ENCODE data around the gene INSIG2. TPM values are rescaled to one million over a fixed set of nuclear protein-coding genes. Genes with fewer than 3 reads are reported as not detected.

The INSIG2 gene
- total and polyA plus RNA-seq, 2 of the 4 experiments (the other 2 are of a cell fraction), result 9.1 to 11.7 TPM

- intact Hi-C loops (cut with micrococcal nuclease), result no loop called here
- WGBS, 2 experiments (ENCODE audit: extremely low coverage in 2 of 2, insufficient read length in 1 of 2), result 59% methylated on average over 5 of the region's 7 CpGs; no CpG with 5 or more reads in 1 of the 2 experiments
Measured at GRCh38 chr2:118130385-118130784, 42.1 kb downstream of the INSIG2 start.

More at GRCh38 chr2:118130385-118130784, 42.1 kb downstream of the INSIG2 start:
- H3K4me1 ChIP-seq (ENCODE audit: control insufficient read depth, insufficient read depth, low read length), result no peaks in the 10 kb centered on the region
- in situ Hi-C loops (cut with MboI; ENCODE audit: low sequenced_read_pairs), result no loop called here
- H3K27me3 ChIP-seq (ENCODE audit: control insufficient read depth, insufficient read depth, low read length), result peaks cover 2% of the 10 kb centered on the region; the same call in 1 of the 2 replicates
- no peak overlapping the region for H2AK5ac ChIP-seq (ENCODE audit: low read depth, low read length)
- no peak overlapping the region for H3K14ac ChIP-seq (replicated peaks; ENCODE audit: low read depth, low read length)
- H2AFZ ChIP-seq (replicated peaks; ENCODE audit: low read length, poor library complexity), result peak overlapping the region; percentile 15
- H3K79me1 ChIP-seq (ENCODE audit: low read depth in 1 of 2, low read length in 2 of 2), result no peaks in the 10 kb centered on the region
- no peak overlapping the region for H2BK15ac ChIP-seq (ENCODE audit: low read depth, low read length)
- ChIA-PET POLR2A (ENCODE audit: unreplicated experiment) (no interaction called here), CTCF (no interaction called here)
- H4K91ac ChIP-seq (ENCODE audit: insufficient read depth, low read depth, low read length), result no peak overlapping the region
- H3K4me3 ChIP-seq (ENCODE audit: insufficient read depth, low read depth, low read length), result no peak overlapping the region
- H3K56ac ChIP-seq (ENCODE audit: extremely low read depth, insufficient read depth, low read length), result no peak overlapping the region
- H3K9ac ChIP-seq (ENCODE audit: low read depth, low read length), result no peak overlapping the region
- H2AK9ac ChIP-seq (replicated peaks; ENCODE audit: low read depth, low read length, poor library complexity), result no peak overlapping the region
- no TSS peak for BruUV-seq (replicated peaks)
- H3K27ac ChIP-seq (ENCODE audit: insufficient read depth, low read length), result no peak overlapping the region
- no peak overlapping the region for H4K8ac ChIP-seq (ENCODE audit: low read depth in 2 of 2, low read length in 2 of 2)
- no peak overlapping the region for H3K18ac ChIP-seq (ENCODE audit: low read depth, low read length)
- H3K4ac ChIP-seq (ENCODE audit: low read depth, low read length), result no peak overlapping the region
- no peaks in the 10 kb centered on the region for H3K36me3 ChIP-seq (ENCODE audit: control insufficient read depth, insufficient read depth, low read length)
- no peak overlapping the region for H3K4me2 ChIP-seq (ENCODE audit: low read depth, low read length)
- H3K9me1 ChIP-seq (ENCODE audit: insufficient read depth, low read length), result no peaks in the 10 kb centered on the region
- no peak for ATAC-seq (ENCODE audit: low read depth)
- no peaks in the 10 kb centered on the region for H4K20me1 ChIP-seq (ENCODE audit: insufficient read depth, low read length)
- H2BK20ac ChIP-seq (ENCODE audit: low read depth, low read length), result no peak overlapping the region
- H2BK120ac ChIP-seq (ENCODE audit: low read depth, low read length), result no peak overlapping the region
- no peak overlapping the region for H4K5ac ChIP-seq (ENCODE audit: low read depth, low read length)
- no peaks in the 10 kb centered on the region for H3K9me3 ChIP-seq (ENCODE audit: control insufficient read depth, insufficient read depth, low read length)
- no peak for DNase-seq
- no peak overlapping the region for H2BK5ac ChIP-seq (ENCODE audit: low read depth, low read length, poor library complexity, severe bottlenecking)
- no peak overlapping the region for H3K23ac ChIP-seq (ENCODE audit: low read depth, low read length)
- TF ChIP-seq ELK1 (IDR thresholded peaks at IDR 0.05; ENCODE audit: borderline replicate concordance, low read depth, low read length), result no peak
- no peak for TF ChIP-seq FOS (IDR thresholded peaks at IDR 0.05; ENCODE audit: low read depth, low read length)
- no peak for TF ChIP-seq MXI1 (IDR thresholded peaks at IDR 0.05; ENCODE audit: borderline replicate concordance, low read depth, low read length)
- TF ChIP-seq, protein P1, sequence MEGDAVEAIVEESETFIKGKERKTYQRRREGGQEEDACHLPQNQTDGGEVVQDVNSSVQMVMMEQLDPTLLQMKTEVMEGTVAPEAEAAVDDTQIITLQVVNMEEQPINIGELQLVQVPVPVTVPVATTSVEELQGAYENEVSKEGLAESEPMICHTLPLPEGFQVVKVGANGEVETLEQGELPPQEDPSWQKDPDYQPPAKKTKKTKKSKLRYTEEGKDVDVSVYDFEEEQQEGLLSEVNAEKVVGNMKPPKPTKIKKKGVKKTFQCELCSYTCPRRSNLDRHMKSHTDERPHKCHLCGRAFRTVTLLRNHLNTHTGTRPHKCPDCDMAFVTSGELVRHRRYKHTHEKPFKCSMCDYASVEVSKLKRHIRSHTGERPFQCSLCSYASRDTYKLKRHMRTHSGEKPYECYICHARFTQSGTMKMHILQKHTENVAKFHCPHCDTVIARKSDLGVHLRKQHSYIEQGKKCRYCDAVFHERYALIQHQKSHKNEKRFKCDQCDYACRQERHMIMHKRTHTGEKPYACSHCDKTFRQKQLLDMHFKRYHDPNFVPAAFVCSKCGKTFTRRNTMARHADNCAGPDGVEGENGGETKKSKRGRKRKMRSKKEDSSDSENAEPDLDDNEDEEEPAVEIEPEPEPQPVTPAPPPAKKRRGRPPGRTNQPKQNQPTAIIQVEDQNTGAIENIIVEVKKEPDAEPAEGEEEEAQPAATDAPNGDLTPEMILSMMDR (conservative IDR thresholded peaks at IDR 0.05; ENCODE audit: low read depth, low read length), result no peak
- no peak for TF ChIP-seq CEBPB (IDR thresholded peaks at IDR 0.05; ENCODE audit: low read depth, low read length)
- dilution Hi-C loops (cut with HindIII; ENCODE audit: low sequenced_read_pairs, unreplicated experiment), result no loop called here
